Measurements from ENCODE around the gene ZNF790. TPM values are rescaled to one million over a fixed set of nuclear protein-coding genes. Genes with fewer than 3 reads are reported as not detected.

Gene ZNF790
- total and polyA plus RNA-seq, 2 of the 13 experiments (the other 11 are each of a cell fraction or from before 2014, with no cell fraction given): 1.3 to 5.3 TPM

DNA sequence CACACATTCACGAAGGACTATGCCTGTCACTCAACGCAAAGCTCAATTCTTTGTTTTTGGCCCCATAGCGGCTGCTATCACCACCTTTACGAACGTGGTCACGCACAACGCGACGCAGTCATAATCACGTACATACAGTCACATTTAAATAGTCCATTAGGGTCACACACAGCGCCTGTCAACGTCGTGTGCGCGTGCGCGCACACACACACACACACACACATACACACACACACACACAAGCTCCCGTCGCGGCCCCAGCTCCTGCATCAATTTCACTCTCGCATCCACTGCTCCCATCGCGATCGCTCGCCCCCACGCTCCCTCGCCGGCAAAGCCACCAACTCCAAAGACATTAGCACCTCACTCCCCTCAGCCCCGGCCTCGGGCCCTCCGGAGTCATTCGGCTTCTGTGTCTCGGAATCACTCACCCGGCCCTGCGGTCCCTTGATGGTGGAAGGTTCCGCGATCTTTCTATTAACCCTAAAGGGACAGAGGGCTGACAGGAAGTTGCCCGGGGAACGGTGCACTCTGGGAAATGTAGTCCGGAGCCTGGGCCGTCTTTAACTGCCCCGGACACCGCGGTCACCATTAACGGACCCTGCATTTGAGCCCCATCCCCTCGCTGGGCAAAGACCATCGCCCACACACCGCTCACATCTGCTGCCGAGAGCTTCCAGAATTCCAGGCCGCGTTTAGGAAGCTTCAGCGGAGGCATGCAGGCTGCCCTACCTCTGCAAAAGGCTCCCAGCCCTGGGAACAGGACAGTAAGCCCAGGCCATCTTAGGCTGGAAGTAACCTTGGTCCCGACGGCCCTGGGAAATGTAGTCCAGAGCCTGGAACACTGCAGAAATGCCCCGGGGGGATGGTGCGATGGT lies at the start of gene ZNF790 (continued):
- TF ChIP-seq, protein P1, sequence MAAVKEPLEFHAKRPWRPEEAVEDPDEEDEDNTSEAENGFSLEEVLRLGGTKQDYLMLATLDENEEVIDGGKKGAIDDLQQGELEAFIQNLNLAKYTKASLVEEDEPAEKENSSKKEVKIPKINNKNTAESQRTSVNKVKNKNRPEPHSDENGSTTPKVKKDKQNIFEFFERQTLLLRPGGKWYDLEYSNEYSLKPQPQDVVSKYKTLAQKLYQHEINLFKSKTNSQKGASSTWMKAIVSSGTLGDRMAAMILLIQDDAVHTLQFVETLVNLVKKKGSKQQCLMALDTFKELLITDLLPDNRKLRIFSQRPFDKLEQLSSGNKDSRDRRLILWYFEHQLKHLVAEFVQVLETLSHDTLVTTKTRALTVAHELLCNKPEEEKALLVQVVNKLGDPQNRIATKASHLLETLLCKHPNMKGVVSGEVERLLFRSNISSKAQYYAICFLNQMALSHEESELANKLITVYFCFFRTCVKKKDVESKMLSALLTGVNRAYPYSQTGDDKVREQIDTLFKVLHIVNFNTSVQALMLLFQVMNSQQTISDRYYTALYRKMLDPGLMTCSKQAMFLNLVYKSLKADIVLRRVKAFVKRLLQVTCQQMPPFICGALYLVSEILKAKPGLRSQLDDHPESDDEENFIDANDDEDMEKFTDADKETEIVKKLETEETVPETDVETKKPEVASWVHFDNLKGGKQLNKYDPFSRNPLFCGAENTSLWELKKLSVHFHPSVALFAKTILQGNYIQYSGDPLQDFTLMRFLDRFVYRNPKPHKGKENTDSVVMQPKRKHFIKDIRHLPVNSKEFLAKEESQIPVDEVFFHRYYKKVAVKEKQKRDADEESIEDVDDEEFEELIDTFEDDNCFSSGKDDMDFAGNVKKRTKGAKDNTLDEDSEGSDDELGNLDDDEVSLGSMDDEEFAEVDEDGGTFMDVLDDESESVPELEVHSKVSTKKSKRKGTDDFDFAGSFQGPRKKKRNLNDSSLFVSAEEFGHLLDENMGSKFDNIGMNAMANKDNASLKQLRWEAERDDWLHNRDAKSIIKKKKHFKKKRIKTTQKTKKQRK (IDR thresholded peaks at IDR 0.05; ENCODE audit: low read length): no peak
- TF ChIP-seq KAT7 (CRISPR knock-in tag; IDR thresholded peaks at IDR 0.05; ENCODE audit: borderline replicate concordance): peak; percentile 83
- no peak for TF ChIP-seq SCMH1 (CRISPR knock-in tag; IDR thresholded peaks at IDR 0.05; ENCODE audit: borderline replicate concordance)
- TF ChIP-seq SP4 (CRISPR knock-in tag; IDR thresholded peaks at IDR 0.05): peak; percentile 86
- no peak for TF ChIP-seq KLF9 (CRISPR knock-in tag; IDR thresholded peaks at IDR 0.05; ENCODE audit: low read depth)
- no peak for TF ChIP-seq MZF1 (CRISPR knock-in tag; IDR thresholded peaks at IDR 0.05; ENCODE audit: borderline replicate concordance)
- TF ChIP-seq, protein P2, sequence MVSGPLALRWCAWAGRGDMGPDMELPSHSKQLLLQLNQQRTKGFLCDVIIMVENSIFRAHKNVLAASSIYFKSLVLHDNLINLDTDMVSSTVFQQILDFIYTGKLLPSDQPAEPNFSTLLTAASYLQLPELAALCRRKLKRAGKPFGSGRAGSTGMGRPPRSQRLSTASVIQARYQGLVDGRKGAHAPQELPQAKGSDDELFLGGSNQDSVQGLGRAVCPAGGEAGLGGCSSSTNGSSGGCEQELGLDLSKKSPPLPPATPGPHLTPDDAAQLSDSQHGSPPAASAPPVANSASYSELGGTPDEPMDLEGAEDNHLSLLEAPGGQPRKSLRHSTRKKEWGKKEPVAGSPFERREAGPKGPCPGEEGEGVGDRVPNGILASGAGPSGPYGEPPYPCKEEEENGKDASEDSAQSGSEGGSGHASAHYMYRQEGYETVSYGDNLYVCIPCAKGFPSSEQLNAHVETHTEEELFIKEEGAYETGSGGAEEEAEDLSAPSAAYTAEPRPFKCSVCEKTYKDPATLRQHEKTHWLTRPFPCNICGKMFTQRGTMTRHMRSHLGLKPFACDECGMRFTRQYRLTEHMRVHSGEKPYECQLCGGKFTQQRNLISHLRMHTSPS (CRISPR knock-in tag; IDR thresholded peaks at IDR 0.05; ENCODE audit: low read depth): no peak
- TF ChIP-seq HHEX (CRISPR knock-in tag; IDR thresholded peaks at IDR 0.05): no peak
- TF ChIP-seq, protein P3, sequence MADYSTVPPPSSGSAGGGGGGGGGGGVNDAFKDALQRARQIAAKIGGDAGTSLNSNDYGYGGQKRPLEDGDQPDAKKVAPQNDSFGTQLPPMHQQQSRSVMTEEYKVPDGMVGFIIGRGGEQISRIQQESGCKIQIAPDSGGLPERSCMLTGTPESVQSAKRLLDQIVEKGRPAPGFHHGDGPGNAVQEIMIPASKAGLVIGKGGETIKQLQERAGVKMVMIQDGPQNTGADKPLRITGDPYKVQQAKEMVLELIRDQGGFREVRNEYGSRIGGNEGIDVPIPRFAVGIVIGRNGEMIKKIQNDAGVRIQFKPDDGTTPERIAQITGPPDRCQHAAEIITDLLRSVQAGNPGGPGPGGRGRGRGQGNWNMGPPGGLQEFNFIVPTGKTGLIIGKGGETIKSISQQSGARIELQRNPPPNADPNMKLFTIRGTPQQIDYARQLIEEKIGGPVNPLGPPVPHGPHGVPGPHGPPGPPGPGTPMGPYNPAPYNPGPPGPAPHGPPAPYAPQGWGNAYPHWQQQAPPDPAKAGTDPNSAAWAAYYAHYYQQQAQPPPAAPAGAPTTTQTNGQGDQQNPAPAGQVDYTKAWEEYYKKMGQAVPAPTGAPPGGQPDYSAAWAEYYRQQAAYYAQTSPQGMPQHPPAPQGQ (CRISPR knock-in tag; IDR thresholded peaks at IDR 0.05; ENCODE audit: borderline replicate concordance): no peak
- TF ChIP-seq, protein P4, sequence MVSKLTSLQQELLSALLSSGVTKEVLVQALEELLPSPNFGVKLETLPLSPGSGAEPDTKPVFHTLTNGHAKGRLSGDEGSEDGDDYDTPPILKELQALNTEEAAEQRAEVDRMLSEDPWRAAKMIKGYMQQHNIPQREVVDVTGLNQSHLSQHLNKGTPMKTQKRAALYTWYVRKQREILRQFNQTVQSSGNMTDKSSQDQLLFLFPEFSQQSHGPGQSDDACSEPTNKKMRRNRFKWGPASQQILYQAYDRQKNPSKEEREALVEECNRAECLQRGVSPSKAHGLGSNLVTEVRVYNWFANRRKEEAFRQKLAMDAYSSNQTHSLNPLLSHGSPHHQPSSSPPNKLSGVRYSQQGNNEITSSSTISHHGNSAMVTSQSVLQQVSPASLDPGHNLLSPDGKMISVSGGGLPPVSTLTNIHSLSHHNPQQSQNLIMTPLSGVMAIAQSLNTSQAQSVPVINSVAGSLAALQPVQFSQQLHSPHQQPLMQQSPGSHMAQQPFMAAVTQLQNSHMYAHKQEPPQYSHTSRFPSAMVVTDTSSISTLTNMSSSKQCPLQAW (CRISPR knock-in tag; IDR thresholded peaks at IDR 0.05): no peak
- no peak for TF ChIP-seq CAMTA2 (CRISPR knock-in tag; IDR thresholded peaks at IDR 0.05; ENCODE audit: borderline replicate concordance)
- TF ChIP-seq, protein P5, sequence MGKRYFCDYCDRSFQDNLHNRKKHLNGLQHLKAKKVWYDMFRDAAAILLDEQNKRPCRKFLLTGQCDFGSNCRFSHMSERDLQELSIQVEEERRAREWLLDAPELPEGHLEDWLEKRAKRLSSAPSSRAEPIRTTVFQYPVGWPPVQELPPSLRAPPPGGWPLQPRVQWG (CRISPR knock-in tag; IDR thresholded peaks at IDR 0.05; ENCODE audit: borderline replicate concordance, low read depth): no peak
- peak; percentile 55; the same call in 1 of the 2 replicates for TF ChIP-seq MEIS2 (CRISPR knock-in tag; IDR thresholded peaks at IDR 0.05)
- no peak for TF ChIP-seq NPAS2 (CRISPR knock-in tag; IDR thresholded peaks at IDR 0.05; ENCODE audit: borderline replicate concordance)
- no peak for TF ChIP-seq ZNF552 (CRISPR knock-in tag; IDR thresholded peaks at IDR 0.05; ENCODE audit: borderline replicate concordance)
- TF ChIP-seq, protein P6, sequence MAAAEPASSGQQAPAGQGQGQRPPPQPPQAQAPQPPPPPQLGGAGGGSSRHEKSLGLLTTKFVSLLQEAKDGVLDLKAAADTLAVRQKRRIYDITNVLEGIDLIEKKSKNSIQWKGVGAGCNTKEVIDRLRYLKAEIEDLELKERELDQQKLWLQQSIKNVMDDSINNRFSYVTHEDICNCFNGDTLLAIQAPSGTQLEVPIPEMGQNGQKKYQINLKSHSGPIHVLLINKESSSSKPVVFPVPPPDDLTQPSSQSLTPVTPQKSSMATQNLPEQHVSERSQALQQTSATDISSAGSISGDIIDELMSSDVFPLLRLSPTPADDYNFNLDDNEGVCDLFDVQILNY (CRISPR knock-in tag; conservative IDR thresholded peaks at IDR 0.05): no peak; the same call in 1 of the 2 replicates
- no peak for TF ChIP-seq NONO (IDR thresholded peaks at IDR 0.05)
- peak; percentile 30; the same call in 1 of the 2 replicates for TF ChIP-seq NONO (CRISPR knock-in tag; conservative IDR thresholded peaks at IDR 0.05)
